CD8-positive, alpha-beta memory T cell (primary cell): ENCODE results near the gene RBP7. TPM values are rescaled to one million over a fixed set of nuclear protein-coding genes. Genes with fewer than 3 reads are reported as not detected.

Experiments used
- CTCF ChIA-PET: fragments of 350-600 bp; sonication (Branson Sonifier 250); formaldehyde crosslinking; loops from one replicate; lab custom pipeline; 2021; ENCODE audit warnings: antibody characterized with exemption; lab: Charles Lee
- POLR2A ChIA-PET: fragments of 350-600 bp; sonication (Branson Sonifier 250); formaldehyde crosslinking; loops from one replicate; lab custom pipeline; 2021; ENCODE audit warnings: antibody characterized with exemption; lab: Charles Lee
- DNase-seq, 5 donors: peaks; one replicate each; pipeline versions ENCODE4 v3.0.0 to v3.0.0-alpha.2; 2020 to 2022; ENCODE audit warnings: mixed read lengths in 1 of 5
- H3K27ac ChIP-seq: one replicate; pipeline ENCODE4 v1.7.0; 2013; ENCODE audit warnings: low read depth, mild to moderate bottlenecking, low read length, moderate library complexity
- H3K27me3 ChIP-seq: 2 replicates; pipeline ENCODE4 v1.7.0; 2013; ENCODE audit warnings: low read length, mild to moderate bottlenecking; ENCODE audit not compliant: insufficient read depth, poor library complexity, severe bottlenecking
- H3K36me3 ChIP-seq: 2 replicates; pipeline ENCODE4 v1.7.0; 2013; ENCODE audit warnings: mild to moderate bottlenecking, low read length, moderate library complexity; ENCODE audit not compliant: insufficient read depth
- H3K4me1 ChIP-seq: 2 replicates; pipeline ENCODE4 v1.7.0; 2013; ENCODE audit warnings: mild to moderate bottlenecking, low read length, moderate library complexity; ENCODE audit not compliant: insufficient read depth
- H3K4me3 ChIP-seq: 2 replicates; pipeline ENCODE4 v1.7.0; 2013; ENCODE audit warnings: mild to moderate bottlenecking, low read length
- H3K9me3 ChIP-seq: 2 replicates; pipeline ENCODE4 v1.7.0; 2013; ENCODE audit warnings: mild to moderate bottlenecking, low read length
- H3K27ac Mint-ChIP-seq, 8 donors: one replicate each; pipeline ENCODE4 v1.8.0; 2020 to 2021; ENCODE audit warnings: mixed read lengths in 8 of 8, mild to moderate bottlenecking in 6 of 8, inconsistent platforms in 3 of 8, moderate library complexity in 3 of 8
- H3K27me3 Mint-ChIP-seq, 2 donors: one replicate each; pipeline ENCODE4 v1.8.0; 2020 to 2021; ENCODE audit warnings: mixed read lengths in 2 of 2, mild to moderate bottlenecking in 1 of 2, moderate library complexity in 1 of 2
- H3K36me3 Mint-ChIP-seq, 3 donors: one replicate each; pipeline ENCODE4 v1.8.0; 2020 to 2021; ENCODE audit warnings: mixed read lengths in 3 of 3, inconsistent platforms in 1 of 3, mild to moderate bottlenecking in 1 of 3
- H3K4me1 Mint-ChIP-seq, 3 donors: one replicate each; pipeline ENCODE4 v1.8.0; 2020 to 2021; ENCODE audit warnings: mixed read lengths in 3 of 3, inconsistent platforms in 1 of 3, mild to moderate bottlenecking in 1 of 3
- H3K4me3 Mint-ChIP-seq, 7 donors: one replicate each; pipeline ENCODE4 v1.8.0; 2020 to 2021; ENCODE audit warnings: mixed read lengths in 7 of 7, mild to moderate bottlenecking in 6 of 7, moderate library complexity in 4 of 7, inconsistent platforms in 2 of 7
- H3K9me3 Mint-ChIP-seq, 5 donors: one replicate each; pipeline ENCODE4 v1.8.0; 2020 to 2022; ENCODE audit warnings: mixed read lengths in 5 of 5, mild to moderate bottlenecking in 3 of 5, moderate library complexity in 2 of 5, inconsistent platforms in 1 of 5
- polyA plus RNA-seq: library from polyadenylated mRNA; unstranded; fragments of 300-500 nt; fragmentation: Illumina TruSeq; gene quantifications from one replicate; pipeline ENCODE4 v1.2.3, GENCODE V29; 2021
- total RNA-seq, 2 experiments: library from RNA; stranded (reverse); gene quantifications; one replicate each; pipeline ENCODE4 v1.2.3, GENCODE V29; 2021

Gene RBP7
- total RNA-seq (not detected), polyA plus RNA-seq (not detected)

DNA sequence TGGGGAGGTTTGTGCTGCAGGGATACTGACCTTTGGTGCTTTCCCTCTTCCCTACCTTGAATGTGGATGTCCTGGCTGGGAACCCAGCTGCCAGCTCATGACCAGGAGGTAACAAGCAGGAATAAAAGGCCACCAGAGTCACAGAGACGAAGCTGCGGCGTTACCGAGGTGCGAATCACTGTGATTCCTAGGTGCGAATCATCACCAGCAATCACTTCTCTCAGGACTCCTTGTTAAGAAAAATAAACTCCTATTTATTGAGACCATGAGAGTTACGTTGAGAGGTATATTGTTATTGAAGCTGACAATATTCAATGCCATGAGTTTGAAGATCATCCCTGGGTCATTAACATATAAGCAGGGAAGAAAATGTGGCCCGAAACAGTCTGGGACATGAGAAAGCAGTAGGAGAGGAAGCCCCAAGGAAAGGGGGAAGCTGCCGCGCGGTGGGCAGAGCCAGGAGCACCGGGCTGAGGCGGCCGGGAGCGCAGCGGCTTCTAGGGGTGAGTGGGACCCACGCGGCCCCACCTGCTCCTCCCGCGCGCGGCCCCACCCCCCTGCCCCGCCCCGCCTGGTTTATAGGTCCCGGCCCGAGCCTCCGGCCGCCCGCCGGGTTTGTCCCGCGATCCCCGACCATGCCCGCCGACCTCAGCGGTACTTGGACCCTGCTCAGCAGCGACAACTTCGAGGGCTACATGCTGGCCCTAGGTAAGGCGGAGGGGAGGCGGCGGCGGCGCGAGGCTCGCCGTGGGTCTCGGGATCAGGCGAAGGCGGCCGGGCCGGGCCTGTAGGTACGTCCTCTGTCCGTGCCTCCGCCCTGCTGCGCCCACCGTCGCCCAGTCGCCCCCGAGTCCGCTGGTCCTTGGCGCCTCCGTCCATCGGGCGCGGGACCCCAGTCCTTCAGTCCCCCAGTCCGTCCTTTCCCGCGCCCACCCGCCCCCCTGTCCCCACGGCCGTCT lies at the start of gene RBP7:
TSS of gene RBP7 (plus strand) at position 605 of the 959 bp plus-strand sequence. CDS start at position 636, 31 bp downstream.
- Histone ChIP-seq H3K4me3 (no peak within 1 kb of the TSS), H3K27ac (no peak within 1 kb of the TSS), H3K9me3 (no peaks in the 10 kb centered on the region), H3K27me3 (peaks cover 12% of the 10 kb centered on the region), H3K36me3 (no peaks in the 10 kb centered on the region), H3K4me1 (peaks cover 5% of the 10 kb centered on the region)
- Mint-ChIP-seq H3K9me3 (peaks cover 0 to 7% (median 5%) of the 10 kb centered on the region in 5 donors), H3K27me3 (peaks cover 38 to 40% of the 10 kb centered on the region in 2 donors), H3K4me3 (peak within 1 kb of the TSS; percentile 78 to 87 (median 83)), H3K36me3 (peaks cover 0 to 4% (median 0%) of the 10 kb centered on the region in 3 donors), H3K27ac (peak within 1 kb of the TSS in 2 of 8 donors; percentile 14 to 94), H3K4me1 (peaks cover 6 to 14% (median 9%) of the 10 kb centered on the region in 3 donors)
- CTCF ChIA-PET, result no interaction called here
- POLR2A ChIA-PET, result no interaction called here
- DNase-seq, result peak in 2 of 5 donors; percentile 1 to 47

GRCh38 chr1:9957726-9958125 lies 39.3 kb upstream of the RBP7 start:
- no peak overlapping the region for H3K27ac Mint-ChIP-seq
- ChIA-PET POLR2A (no interaction called here), CTCF (interaction anchor here (1.3 kb wide), 1 partner anchor 8 kb away, joined by 5 read pairs; no protein-coding TSS in a partner anchor)
- DNase-seq, result no peak
- Histone ChIP-seq H3K27ac (no peak overlapping the region), H3K36me3 (no peaks in the 10 kb centered on the region), H3K4me1 (no peaks in the 10 kb centered on the region), H3K27me3 (no peaks in the 10 kb centered on the region), H3K9me3 (no peaks in the 10 kb centered on the region), H3K4me3 (no peak overlapping the region)
- no peaks in the 10 kb centered on the region for H3K4me1 Mint-ChIP-seq
- no peaks in the 10 kb centered on the region for H3K27me3 Mint-ChIP-seq
- H3K9me3 Mint-ChIP-seq, result no peaks in the 10 kb centered on the region
- no peak overlapping the region for H3K4me3 Mint-ChIP-seq
- peaks cover 0 to 2% (median 2%) of the 10 kb centered on the region in 3 donors for H3K36me3 Mint-ChIP-seq

GRCh38 chr1:9960011-9960410 lies 37.0 kb upstream of the RBP7 start:
- ChIA-PET CTCF (no interaction called here), POLR2A (no interaction called here)
- Mint-ChIP-seq H3K36me3 (peaks cover 0 to 2% (median 0%) of the 10 kb centered on the region in 3 donors), H3K4me3 (no peak overlapping the region), H3K27ac (no peak overlapping the region), H3K4me1 (no peaks in the 10 kb centered on the region), H3K27me3 (no peaks in the 10 kb centered on the region), H3K9me3 (no peaks in the 10 kb centered on the region)
- no peaks in the 10 kb centered on the region for H3K9me3 ChIP-seq
- H3K27ac ChIP-seq, result no peak overlapping the region
- no peaks in the 10 kb centered on the region for H3K36me3 ChIP-seq
- H3K4me1 ChIP-seq, result no peaks in the 10 kb centered on the region
- no peaks in the 10 kb centered on the region for H3K27me3 ChIP-seq
- no peak overlapping the region for H3K4me3 ChIP-seq
- DNase-seq, result no peak

- Histone ChIP-seq H3K4me1 (no peaks in the 10 kb centered on the region), H3K36me3 (no peaks in the 10 kb centered on the region), H3K27ac (no peak overlapping the region), H3K9me3 (no peaks in the 10 kb centered on the region), H3K27me3 (no peaks in the 10 kb centered on the region), H3K4me3 (no peak overlapping the region)
- H3K27me3 Mint-ChIP-seq, result no peaks in the 10 kb centered on the region
- no peak for DNase-seq
- H3K27ac Mint-ChIP-seq, result peak overlapping the region in 1 of 8 donors; percentile 68
- H3K36me3 Mint-ChIP-seq, result peaks cover 0 to 2% (median 0%) of the 10 kb centered on the region in 3 donors
- no peaks in the 10 kb centered on the region for H3K9me3 Mint-ChIP-seq
- no peaks in the 10 kb centered on the region for H3K4me1 Mint-ChIP-seq
- ChIA-PET CTCF (no interaction called here), POLR2A (interaction anchor here (0.6 kb wide), 1 partner anchor 505 kb away, joined by 3 read pairs; no protein-coding TSS in a partner anchor)
- no peak overlapping the region for H3K4me3 Mint-ChIP-seq
Observed at GRCh38 chr1:9960706-9961562, 36.1 kb upstream of the RBP7 start.

GRCh38 chr1:9984253-9984652 lies 12.8 kb upstream of the RBP7 start:
- no peaks in the 10 kb centered on the region for H3K27me3 ChIP-seq
- no peak for DNase-seq
- Mint-ChIP-seq H3K27me3 (no peaks in the 10 kb centered on the region), H3K27ac (no peak overlapping the region), H3K4me3 (no peak overlapping the region), H3K36me3 (peaks cover 0 to 22% (median 6%) of the 10 kb centered on the region in 3 donors), H3K9me3 (no peaks in the 10 kb centered on the region), H3K4me1 (no peaks in the 10 kb centered on the region)
- H3K4me3 ChIP-seq, result no peak overlapping the region
- H3K27ac ChIP-seq, result no peak overlapping the region
- peaks cover 4% of the 10 kb centered on the region for H3K36me3 ChIP-seq
- ChIA-PET CTCF (no interaction called here), POLR2A (no interaction called here)
- no peaks in the 10 kb centered on the region for H3K9me3 ChIP-seq
- no peaks in the 10 kb centered on the region for H3K4me1 ChIP-seq

- CTCF ChIA-PET, result no interaction called here
- Mint-ChIP-seq H3K27ac (peak overlapping the region in 1 of 8 donors; percentile 8), H3K27me3 (no peaks in the 10 kb centered on the region), H3K4me3 (no peak overlapping the region), H3K9me3 (no peaks in the 10 kb centered on the region), H3K4me1 (no peaks in the 10 kb centered on the region), H3K36me3 (peaks cover 0 to 22% (median 6%) of the 10 kb centered on the region in 3 donors)
- POLR2A ChIA-PET, result no interaction called here
- Histone ChIP-seq H3K27ac (no peak overlapping the region), H3K4me1 (no peaks in the 10 kb centered on the region), H3K4me3 (no peak overlapping the region), H3K9me3 (no peaks in the 10 kb centered on the region), H3K36me3 (peaks cover 4% of the 10 kb centered on the region), H3K27me3 (no peaks in the 10 kb centered on the region)
- no peak for DNase-seq
Observed at GRCh38 chr1:9985001-9985400, 12.0 kb upstream of the RBP7 start.

DNA sequence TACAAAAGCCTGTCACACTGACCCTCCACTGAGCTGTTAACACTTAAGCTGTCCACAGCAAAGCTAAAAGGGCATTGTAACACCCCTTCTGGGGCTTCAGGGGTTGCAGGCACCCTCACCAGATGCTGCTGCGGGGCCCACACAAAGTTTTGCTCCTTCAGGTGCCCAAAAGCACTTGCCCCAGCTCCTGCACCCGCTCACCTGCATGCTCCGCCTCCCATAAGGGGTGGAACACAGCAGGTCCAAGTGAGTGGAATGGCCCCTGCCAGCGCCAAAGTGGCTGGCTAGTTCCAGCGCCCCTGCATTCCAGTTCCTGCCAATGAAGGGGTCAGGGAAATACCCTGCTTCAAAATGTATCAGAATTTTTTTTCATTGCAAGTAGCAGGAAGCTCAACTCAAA lies 7.3 kb upstream of the RBP7 start:
- Mint-ChIP-seq H3K36me3 (peaks cover 0 to 1% (median 0%) of the 10 kb centered on the region in 3 donors), H3K4me1 (no peaks in the 10 kb centered on the region), H3K9me3 (peaks cover 0 to 2% (median 0%) of the 10 kb centered on the region in 5 donors), H3K27ac (no peak overlapping the region), H3K27me3 (peaks cover 8 to 11% of the 10 kb centered on the region in 2 donors), H3K4me3 (no peak overlapping the region)
- POLR2A ChIA-PET, result no interaction called here
- Histone ChIP-seq H3K4me1 (no peaks in the 10 kb centered on the region), H3K27ac (no peak overlapping the region), H3K9me3 (no peaks in the 10 kb centered on the region), H3K36me3 (no peaks in the 10 kb centered on the region), H3K4me3 (no peak overlapping the region), H3K27me3 (no peaks in the 10 kb centered on the region)
- CTCF ChIA-PET, result no interaction called here
- no peak for DNase-seq
